ENCODE data around the gene CEND1.

DNA sequence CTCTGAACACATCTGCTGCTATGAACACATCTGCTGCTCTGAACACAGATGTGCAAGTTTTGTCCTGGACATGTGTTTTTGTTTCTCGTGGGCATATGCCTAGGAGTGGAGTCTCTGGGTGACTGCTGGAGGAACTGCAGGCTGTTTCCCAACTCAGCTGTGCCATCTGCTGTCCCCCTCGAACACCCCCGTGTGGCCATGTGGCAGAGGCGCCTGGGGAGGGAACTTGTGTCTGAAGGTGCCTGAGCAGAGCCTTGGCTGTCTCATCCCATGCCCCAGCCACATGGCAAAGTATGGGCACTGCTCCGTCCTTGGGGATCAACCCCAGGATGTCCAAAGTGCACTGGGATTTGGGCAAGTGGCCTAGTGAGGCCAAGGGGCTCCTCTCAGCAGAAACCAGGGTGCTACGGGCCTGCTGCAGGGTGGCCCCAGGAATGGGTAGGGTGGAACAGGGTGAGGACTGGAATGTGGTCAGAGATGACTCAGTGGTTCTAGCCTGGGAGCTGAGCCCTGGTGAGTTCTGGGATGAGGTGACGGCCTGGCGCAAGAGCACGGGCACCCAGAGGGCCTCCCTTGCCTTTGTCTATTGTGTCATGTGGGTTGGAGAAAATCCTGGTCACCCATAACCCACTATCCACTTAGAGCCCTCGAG is 27.3 kb downstream of the CEND1 start:
- no peak for TF ChIP-seq RAD21 (conservative IDR thresholded peaks at IDR 0.05)
- TF ChIP-seq, protein P1, sequence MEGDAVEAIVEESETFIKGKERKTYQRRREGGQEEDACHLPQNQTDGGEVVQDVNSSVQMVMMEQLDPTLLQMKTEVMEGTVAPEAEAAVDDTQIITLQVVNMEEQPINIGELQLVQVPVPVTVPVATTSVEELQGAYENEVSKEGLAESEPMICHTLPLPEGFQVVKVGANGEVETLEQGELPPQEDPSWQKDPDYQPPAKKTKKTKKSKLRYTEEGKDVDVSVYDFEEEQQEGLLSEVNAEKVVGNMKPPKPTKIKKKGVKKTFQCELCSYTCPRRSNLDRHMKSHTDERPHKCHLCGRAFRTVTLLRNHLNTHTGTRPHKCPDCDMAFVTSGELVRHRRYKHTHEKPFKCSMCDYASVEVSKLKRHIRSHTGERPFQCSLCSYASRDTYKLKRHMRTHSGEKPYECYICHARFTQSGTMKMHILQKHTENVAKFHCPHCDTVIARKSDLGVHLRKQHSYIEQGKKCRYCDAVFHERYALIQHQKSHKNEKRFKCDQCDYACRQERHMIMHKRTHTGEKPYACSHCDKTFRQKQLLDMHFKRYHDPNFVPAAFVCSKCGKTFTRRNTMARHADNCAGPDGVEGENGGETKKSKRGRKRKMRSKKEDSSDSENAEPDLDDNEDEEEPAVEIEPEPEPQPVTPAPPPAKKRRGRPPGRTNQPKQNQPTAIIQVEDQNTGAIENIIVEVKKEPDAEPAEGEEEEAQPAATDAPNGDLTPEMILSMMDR (IDR thresholded peaks at IDR 0.05; ENCODE audit: poor library complexity, severe bottlenecking): no peak
- TF ChIP-seq TAF1 (IDR thresholded peaks at IDR 0.05; ENCODE audit: low read depth): no peak
- TF ChIP-seq, protein P2, sequence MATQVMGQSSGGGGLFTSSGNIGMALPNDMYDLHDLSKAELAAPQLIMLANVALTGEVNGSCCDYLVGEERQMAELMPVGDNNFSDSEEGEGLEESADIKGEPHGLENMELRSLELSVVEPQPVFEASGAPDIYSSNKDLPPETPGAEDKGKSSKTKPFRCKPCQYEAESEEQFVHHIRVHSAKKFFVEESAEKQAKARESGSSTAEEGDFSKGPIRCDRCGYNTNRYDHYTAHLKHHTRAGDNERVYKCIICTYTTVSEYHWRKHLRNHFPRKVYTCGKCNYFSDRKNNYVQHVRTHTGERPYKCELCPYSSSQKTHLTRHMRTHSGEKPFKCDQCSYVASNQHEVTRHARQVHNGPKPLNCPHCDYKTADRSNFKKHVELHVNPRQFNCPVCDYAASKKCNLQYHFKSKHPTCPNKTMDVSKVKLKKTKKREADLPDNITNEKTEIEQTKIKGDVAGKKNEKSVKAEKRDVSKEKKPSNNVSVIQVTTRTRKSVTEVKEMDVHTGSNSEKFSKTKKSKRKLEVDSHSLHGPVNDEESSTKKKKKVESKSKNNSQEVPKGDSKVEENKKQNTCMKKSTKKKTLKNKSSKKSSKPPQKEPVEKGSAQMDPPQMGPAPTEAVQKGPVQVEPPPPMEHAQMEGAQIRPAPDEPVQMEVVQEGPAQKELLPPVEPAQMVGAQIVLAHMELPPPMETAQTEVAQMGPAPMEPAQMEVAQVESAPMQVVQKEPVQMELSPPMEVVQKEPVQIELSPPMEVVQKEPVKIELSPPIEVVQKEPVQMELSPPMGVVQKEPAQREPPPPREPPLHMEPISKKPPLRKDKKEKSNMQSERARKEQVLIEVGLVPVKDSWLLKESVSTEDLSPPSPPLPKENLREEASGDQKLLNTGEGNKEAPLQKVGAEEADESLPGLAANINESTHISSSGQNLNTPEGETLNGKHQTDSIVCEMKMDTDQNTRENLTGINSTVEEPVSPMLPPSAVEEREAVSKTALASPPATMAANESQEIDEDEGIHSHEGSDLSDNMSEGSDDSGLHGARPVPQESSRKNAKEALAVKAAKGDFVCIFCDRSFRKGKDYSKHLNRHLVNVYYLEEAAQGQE (IDR thresholded peaks at IDR 0.05; ENCODE audit: borderline replicate concordance): no peak
